Endothelial cell of umbilical vein (primary cell): ENCODE data around the gene HNRNPM. TPM values are rescaled to one million over a fixed set of nuclear protein-coding genes. Genes with fewer than 3 reads are reported as not detected.

ENCODE experiments used
- BruUV-seq: library from RNA; stranded (reverse); fragments of 400-500 nt; replicated peaks from 2 replicates; lab custom pipeline; 2021; lab: Mats Ljungman, UMichigan
- CTCF ChIA-PET: fragments of 300-600, 350-600 bp; sonication (Branson Sonifier 250); formaldehyde crosslinking; loops from one replicate; lab custom pipeline; 2021; ENCODE audit warnings: antibody characterized with exemption, inconsistent platforms; lab: Charles Lee
- POLR2A ChIA-PET: fragments of 300-600, 350-600 bp; sonication (Branson Sonifier 250); formaldehyde crosslinking; loops from one replicate; lab custom pipeline; 2021; ENCODE audit warnings: antibody characterized with exemption, inconsistent platforms; lab: Charles Lee
- DNase-seq: peaks from one replicate; pipeline ENCODE4 v3.0.0-alpha.2; 2011; ENCODE audit warnings: low read depth, low spot score
- FAIRE-seq: peaks from 2 replicates; lab custom pipeline; 2011; peaks lifted over from hg19 to GRCh38; lab: Jason Lieb, UNC
- H2AFZ ChIP-seq: 2 replicates; pipeline ENCODE4 v1.6.0; 2012; ENCODE audit warnings: low read depth, low read length, control low read depth, inconsistent platforms
- H3K27ac ChIP-seq: 2 replicates; pipeline ENCODE4 v1.5.1; 2011; ENCODE audit warnings: low read depth, mild to moderate bottlenecking, control low read depth, low read length, moderate library complexity; ENCODE audit not compliant: insufficient read depth
- H3K27me3 ChIP-seq, 2 experiments: 2 replicates each; pipeline versions ENCODE4 v1.6.0 to v1.6.1; 2011; ENCODE audit warnings: low read length in 2 of 2, mixed read lengths in 1 of 2; ENCODE audit not compliant: control insufficient read depth in 2 of 2, insufficient read depth in 2 of 2
- H3K36me3 ChIP-seq, 2 experiments: 2 replicates in 1 of 2; 3 replicates in 1 of 2; pipeline ENCODE4 v1.5.1; 2011; ENCODE audit warnings: low read length in 2 of 2, mild to moderate bottlenecking in 1 of 2, moderate library complexity in 1 of 2; ENCODE audit not compliant: control insufficient read depth in 2 of 2, insufficient read depth in 2 of 2; ENCODE audit errors: extremely low read depth in 1 of 2
- H3K4me1 ChIP-seq: 3 replicates; pipeline ENCODE4 v1.5.1; 2011; ENCODE audit warnings: mild to moderate bottlenecking, low read length; ENCODE audit not compliant: control insufficient read depth, insufficient read depth; ENCODE audit errors: extremely low read depth
- H3K4me2 ChIP-seq: 2 replicates; pipeline ENCODE4 v1.6.1; 2011; ENCODE audit warnings: low read length, control low read depth, mixed read lengths; ENCODE audit not compliant: insufficient read depth
- H3K4me3 ChIP-seq, 3 experiments: fragments of 200-600 bp in 1 of 3; sonication (generic), shearing (Covaris generic) in 1 of 3; replicated peaks in 1 of 3; 2 replicates each; pipeline ENCODE4 v1.5.1; 2011 to 2016; ENCODE audit warnings: control low read depth in 3 of 3, low read length in 3 of 3, mild to moderate bottlenecking in 2 of 3, inconsistent platforms in 1 of 3, low read depth in 1 of 3, moderate library complexity in 1 of 3; ENCODE audit not compliant: insufficient read depth in 1 of 3
- H3K79me2 ChIP-seq: 2 replicates; pipeline ENCODE4 v1.6.0; 2012; ENCODE audit warnings: low read length, inconsistent platforms; ENCODE audit not compliant: control insufficient read depth, insufficient read depth
- H3K9ac ChIP-seq: replicated peaks from 2 replicates; pipeline ENCODE3; 2011; ENCODE audit warnings: low read length, control low read depth; ENCODE audit not compliant: insufficient read depth; ENCODE audit errors: extremely low read depth
- H3K9me1 ChIP-seq: replicated peaks from 3 replicates; pipeline ENCODE4 v1.6.0; 2011; ENCODE audit warnings: mild to moderate bottlenecking, low read length; ENCODE audit not compliant: control insufficient read depth, insufficient read depth; ENCODE audit errors: extremely low read depth
- H3K9me3 ChIP-seq: replicated peaks from 2 replicates; pipeline ENCODE4 v1.5.1; 2012; ENCODE audit warnings: low read length, inconsistent platforms; ENCODE audit not compliant: control insufficient read depth, insufficient read depth
- H4K20me1 ChIP-seq: replicated peaks from 2 replicates; pipeline ENCODE3; 2011; ENCODE audit warnings: mild to moderate bottlenecking, low read length; ENCODE audit not compliant: control insufficient read depth, insufficient read depth; ENCODE audit errors: extremely low read depth
- CTCF ChIP-seq, 2 donors: IDR thresholded peaks; 1 replicate in 1 of 2; 2 replicates in 1 of 2; pipeline ENCODE4 v1.5.1; 2011; ENCODE audit warnings: low read length in 2 of 2, mild to moderate bottlenecking in 2 of 2, moderate library complexity in 2 of 2, control low read depth in 1 of 2, inconsistent platforms in 1 of 2, low read depth in 1 of 2; ENCODE audit not compliant: insufficient read depth in 1 of 2; ENCODE audit errors: extremely low read depth in 1 of 2
- EZH2 ChIP-seq: IDR thresholded peaks from 2 replicates; pipeline ENCODE4 v1.6.1; 2012; ENCODE audit warnings: borderline replicate concordance, low read depth, mild to moderate bottlenecking, moderate library complexity, low read length, inconsistent platforms; ENCODE audit not compliant: severe bottlenecking
- FOS ChIP-seq: IDR thresholded peaks from 2 replicates; pipeline ENCODE4 v1.6.1; 2011; ENCODE audit warnings: mild to moderate bottlenecking, low read length, moderate library complexity, borderline replicate concordance; ENCODE audit not compliant: insufficient read depth
- GATA2 ChIP-seq: IDR thresholded peaks from 2 replicates; pipeline ENCODE4 v1.7.0; 2011; ENCODE audit warnings: low read depth, mild to moderate bottlenecking, moderate library complexity, mixed read lengths, low read length; ENCODE audit not compliant: insufficient read length, insufficient read depth
- JUN ChIP-seq: IDR thresholded peaks from 2 replicates; pipeline ENCODE4 v1.6.1; 2011; ENCODE audit warnings: borderline replicate concordance, low read depth; ENCODE audit not compliant: insufficient read length, insufficient read depth
- MAX ChIP-seq: IDR thresholded peaks from 2 replicates; pipeline ENCODE4 v1.6.1; 2011; ENCODE audit not compliant: insufficient read depth, insufficient read length
- MYC ChIP-seq: IDR thresholded peaks from one replicate; pipeline ENCODE4 v1.6.1; 2011; ENCODE audit warnings: mild to moderate bottlenecking, low read depth, low read length
- POLR2A ChIP-seq: IDR thresholded peaks from 2 replicates; pipeline ENCODE4 v1.6.1; 2012; ENCODE audit warnings: low read depth, mild to moderate bottlenecking, control low read depth, low read length
- POLR2AphosphoS5 ChIP-seq: IDR thresholded peaks from 2 replicates; pipeline ENCODE4 v1.6.1; 2012; ENCODE audit warnings: low read depth, mild to moderate bottlenecking, control low read depth, low read length, moderate library complexity; ENCODE audit not compliant: insufficient read depth
- dilution Hi-C: fragments of 300-500 bp; cut with MboI; formaldehyde crosslinking; loops from one replicate; pipeline ENCODE4 v1.15.0; 2019; ENCODE audit warnings: low sequenced_read_pairs; ENCODE audit not compliant: extremely low pct_ligation_motif_present
- intact Hi-C: fragments of 100-400 bp; cut with micrococcal nuclease; formaldehyde crosslinking; loops from one replicate; pipeline ENCODE4 v1.10.0; 2022
- polyA plus RNA-seq, 4 experiments: library from polyadenylated mRNA; depleted of rRNA in 3 of 4; stranded (reverse) in 3 of 4; unstranded in 1 of 4; fragments of >200 nt; gene quantifications; 2 replicates each; pipeline versions ENCODE4 v1.2.1 to v1.2.3, GENCODE V29; 2011 to 2012; ENCODE audit warnings: missing spikeins in 1 of 4
- total RNA-seq: library from RNA; stranded (reverse); gene quantifications from 2 replicates; pipeline ENCODE4 v1.2.3, GENCODE V29; 2021

Gene HNRNPM
- total and polyA plus RNA-seq, 2 donors (not counting 3 experiments of a cell fraction or from before 2014, with no cell fraction given), result 244 to 301 TPM

- POLR2A ChIA-PET, result interaction anchor here (1.2 kb wide), 1 partner anchor 43 kb away, joined by 3 read pairs; no protein-coding TSS in a partner anchor
- Histone ChIP-seq H3K4me1 (peaks cover 20% of the 10 kb centered on the region), H3K9me3 (no peaks in the 10 kb centered on the region), H3K4me3 (no peak overlapping the region), H3K27ac (no peak overlapping the region), H3K79me2 (peaks cover 44% of the 10 kb centered on the region), H3K9ac (no peak overlapping the region), H3K9me1 (no peaks in the 10 kb centered on the region), H4K20me1 (no peaks in the 10 kb centered on the region), H2AFZ (no peak overlapping the region), H3K4me2 (no peak overlapping the region), H3K27me3 (no peaks in the 10 kb centered on the region), H3K36me3 (peaks cover 0 to 15% of the 10 kb centered on the region in 2 experiments)
- dilution Hi-C loops (no loop called here), intact Hi-C loops (loop anchor here (2.0 kb wide), 1 partner anchor 69 kb away; no protein-coding TSS in a partner anchor)
- TF ChIP-seq CTCF (IDR thresholded peaks at IDR 0.05; ENCODE audit: extremely low read depth in 1 of 2, insufficient read depth in 1 of 2, low read depth in 1 of 2, low read length in 2 of 2) (no peak), MAX (no peak), POLR2AphosphoS5 (no peak), GATA2 (no peak), JUN (no peak), EZH2 (no peak), FOS (no peak), POLR2A (no peak), MYC (no peak)
- DNase-seq (no peak), FAIRE-seq (no peak)
- CTCF ChIA-PET, result interaction anchor here (0.9 to 4.0 kb wide), 7 partner anchors 15 to 50 kb away, joined by 3 to 79 read pairs (median 5); partner anchors contain the start of genes ANGPTL4 and MARCHF2
- BruUV-seq, result no TSS peak
These were observed 46.9 kb upstream of the HNRNPM start for GRCh38 chr19:8397746-8398310.
